GM15510 (cell line): Measurements from ENCODE around the gene PNPO.

Experiments used
- POLR2A ChIP-seq: IDR thresholded peaks from 3 replicates; pipeline ENCODE4 v1.6.1; 2011; ENCODE audit warnings: borderline replicate concordance; ENCODE audit not compliant: insufficient read length; ENCODE audit errors: extremely low read depth

The PNPO gene

DNA sequence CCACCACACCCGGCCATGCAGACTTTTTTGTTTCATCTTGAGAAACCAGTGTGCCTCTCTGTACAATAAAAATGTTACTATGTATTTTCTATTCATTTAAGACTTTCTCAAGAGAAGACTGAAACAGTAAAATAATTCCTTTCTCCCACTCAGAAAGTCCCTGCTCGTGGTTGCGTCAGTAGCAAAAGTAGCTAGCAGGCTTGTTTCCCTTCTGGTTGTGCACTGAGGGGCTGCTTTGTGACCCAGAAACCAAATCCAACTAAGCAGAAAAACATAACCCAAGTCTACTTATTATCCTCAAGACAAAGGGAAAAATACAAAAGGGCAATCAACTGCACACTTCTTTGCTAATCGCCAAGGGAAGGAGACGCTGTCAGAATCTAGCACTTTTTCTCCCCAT is 3.4 kb upstream of the PNPO start:
- no peak for TF ChIP-seq POLR2A

- no peak for TF ChIP-seq POLR2A
Observed at GRCh38 chr17:47942096-47942510, 732 bp downstream of the PNPO start.

DNA sequence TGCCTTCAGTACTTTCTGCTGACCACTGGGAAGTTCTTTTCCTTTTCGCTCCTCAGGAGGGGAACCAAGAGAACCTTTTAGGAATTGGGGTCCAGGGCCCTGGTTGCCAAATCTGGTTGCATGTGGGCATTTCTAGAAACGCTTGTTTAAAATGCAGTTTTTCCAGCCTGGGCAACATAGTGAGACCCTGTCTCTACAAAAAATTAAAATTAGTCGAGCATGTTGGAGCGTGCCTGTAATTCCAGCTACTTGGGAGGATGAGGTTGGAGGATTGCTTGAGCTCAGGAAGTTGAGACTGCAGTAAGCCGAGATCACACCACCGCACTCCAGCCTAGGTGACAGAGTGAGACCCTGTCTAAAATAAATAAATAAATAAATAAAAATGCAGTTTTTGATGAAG is 1.2 kb downstream of the PNPO start:
- no peak for TF ChIP-seq POLR2A

DNA sequence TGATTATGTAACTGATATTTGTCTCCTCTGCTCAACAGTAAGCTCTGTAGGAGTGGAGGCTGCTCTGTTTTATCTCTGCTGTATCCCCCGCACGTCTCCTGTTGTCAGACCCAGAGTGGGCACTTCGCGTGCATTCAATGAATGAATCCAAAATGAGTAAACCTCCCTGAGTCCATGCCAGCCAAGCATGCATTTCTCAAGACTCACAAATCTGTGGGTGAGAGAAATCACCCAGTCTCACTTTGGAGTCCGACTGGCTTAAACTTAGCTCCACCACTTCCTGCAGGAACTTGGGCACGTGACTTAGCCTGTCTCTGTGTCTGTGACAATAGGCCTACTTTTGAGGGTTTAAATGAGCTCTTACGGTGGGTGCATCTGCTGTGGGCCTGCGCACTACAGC is 3.7 kb downstream of the PNPO start:
- TF ChIP-seq POLR2A = no peak

- TF ChIP-seq POLR2A = no peak
Observed at GRCh38 chr17:47945529-47946508, 4.4 kb downstream of the PNPO start.

DNA sequence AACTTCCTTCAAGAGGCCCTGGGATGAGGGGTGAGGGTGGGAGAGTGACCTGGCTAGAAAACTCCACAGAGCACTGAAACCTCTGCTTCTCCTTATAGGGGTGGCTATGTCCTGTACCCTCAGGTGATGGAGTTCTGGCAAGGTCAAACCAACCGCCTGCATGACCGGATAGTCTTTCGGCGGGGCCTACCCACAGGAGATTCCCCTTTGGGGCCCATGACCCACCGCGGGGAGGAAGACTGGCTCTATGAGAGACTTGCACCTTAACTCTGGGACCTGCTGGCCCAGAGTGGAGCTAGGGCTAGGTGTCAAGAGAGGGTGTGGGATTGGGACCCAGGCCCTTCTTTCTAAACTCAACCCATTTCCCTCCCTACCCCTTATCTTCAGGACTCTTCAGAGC is 5.1 kb downstream of the PNPO start:
- TF ChIP-seq POLR2A = no peak

DNA sequence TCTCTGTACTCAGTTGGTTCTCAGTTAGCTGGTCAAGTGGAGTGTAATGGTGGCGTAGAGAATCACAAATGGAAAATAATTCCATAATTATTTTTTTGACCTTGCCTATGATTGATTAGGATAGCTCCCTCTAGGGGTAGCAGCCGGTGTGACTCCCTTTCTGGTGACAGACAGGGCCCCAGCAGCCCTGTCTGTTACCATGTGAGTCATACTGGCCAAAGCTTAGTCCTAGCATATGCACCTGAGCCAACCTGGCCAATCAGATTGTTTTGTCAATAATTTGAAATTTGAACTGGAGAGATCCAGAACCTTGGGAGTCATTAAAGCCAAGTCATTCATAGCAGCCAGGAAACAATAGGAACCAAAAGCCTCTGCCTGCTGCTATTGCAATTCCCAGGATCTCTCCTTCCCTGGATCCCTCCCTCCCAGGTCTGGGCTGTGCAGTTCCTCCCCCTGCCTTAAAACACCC is 5.6 kb downstream of the PNPO start:
- no peak for TF ChIP-seq POLR2A

GRCh38 chr17:47948706-47949196 is 7.4 kb downstream of the PNPO start:
- TF ChIP-seq POLR2A = no peak

- peak; percentile 11 for TF ChIP-seq POLR2A
Observed at GRCh38 chr17:47949197-47949759, 7.9 kb downstream of the PNPO start.

- no peak for TF ChIP-seq POLR2A
Observed at GRCh38 chr17:47949946-47950345, 8.6 kb downstream of the PNPO start.

GRCh38 chr17:47950448-47950847 is 9.1 kb downstream of the PNPO start:
- no peak for TF ChIP-seq POLR2A

DNA sequence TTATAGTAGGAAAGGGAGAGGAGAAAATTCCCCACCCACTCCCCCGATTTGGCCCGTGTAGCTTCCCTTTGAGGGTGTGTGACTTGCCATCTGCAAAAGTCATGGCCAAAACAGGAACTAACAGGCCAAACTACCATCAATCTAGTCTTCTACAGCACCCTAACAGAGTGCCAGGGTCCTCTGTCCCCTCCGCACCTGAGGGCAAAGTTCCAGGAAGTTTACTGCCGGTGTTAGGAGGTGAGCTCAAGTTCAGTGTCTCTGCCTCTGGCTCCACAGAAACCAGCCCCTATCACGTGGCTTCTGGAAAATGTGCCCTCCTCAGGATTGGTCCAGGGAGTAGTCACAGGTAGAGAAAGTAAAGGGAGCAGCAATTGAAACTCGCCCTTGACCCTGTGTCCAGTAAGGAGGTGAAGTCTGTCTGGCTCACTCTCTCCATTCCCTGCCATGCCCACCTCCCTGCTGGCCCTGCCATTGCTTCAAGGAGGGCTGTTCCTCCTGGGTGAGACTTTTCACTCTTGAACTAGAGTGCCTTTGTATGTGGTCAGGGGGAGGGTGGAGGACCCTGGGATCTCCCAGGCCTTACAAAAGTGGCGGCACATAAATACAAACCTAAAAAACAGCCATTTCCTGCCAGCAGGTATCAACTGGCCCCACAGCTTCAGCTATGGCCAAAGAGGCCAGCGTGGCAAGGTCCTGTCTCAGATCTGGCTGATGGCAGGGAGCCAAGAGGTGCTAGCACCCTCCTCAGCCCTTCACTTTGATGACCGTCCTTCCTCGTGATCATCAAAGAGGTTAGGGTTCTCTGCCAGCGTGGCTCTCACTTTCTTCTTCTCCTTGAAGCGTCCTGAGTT is 11.0 kb downstream of the PNPO start:
- no peak for TF ChIP-seq POLR2A

DNA sequence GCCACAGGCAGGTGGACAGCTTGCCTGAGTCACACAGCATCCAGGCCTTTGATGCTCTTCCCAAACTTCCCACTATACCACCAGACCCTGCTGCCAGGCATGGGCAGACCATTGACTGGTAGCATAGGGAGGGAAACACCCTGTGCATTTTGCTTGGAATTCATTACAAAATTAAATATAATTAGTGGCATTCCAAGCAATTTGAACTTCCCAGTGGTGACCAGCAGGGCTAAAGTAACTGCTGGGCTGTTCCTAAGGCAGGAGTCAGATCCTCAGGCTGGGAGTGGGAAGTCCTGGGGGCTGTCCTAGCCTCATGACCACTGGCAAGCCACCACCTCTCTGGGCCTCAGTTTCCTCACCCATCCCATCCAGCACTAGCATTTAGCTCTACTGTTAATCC is 12.5 kb downstream of the PNPO start:
- TF ChIP-seq POLR2A = no peak

GRCh38 chr17:47955497-47956461 is 14.4 kb downstream of the PNPO start:
- no peak for TF ChIP-seq POLR2A

- TF ChIP-seq POLR2A = no peak
Observed at GRCh38 chr17:47956791-47957590, 15.6 kb downstream of the PNPO start.
